ENCODE results near the gene LAMP1.
"Not testable (repeated sequence)": the region's sequence is repeated elsewhere in the genome, so short reads cannot be mapped to it uniquely, and the experiment has no call there.

Gene LAMP1

DNA sequence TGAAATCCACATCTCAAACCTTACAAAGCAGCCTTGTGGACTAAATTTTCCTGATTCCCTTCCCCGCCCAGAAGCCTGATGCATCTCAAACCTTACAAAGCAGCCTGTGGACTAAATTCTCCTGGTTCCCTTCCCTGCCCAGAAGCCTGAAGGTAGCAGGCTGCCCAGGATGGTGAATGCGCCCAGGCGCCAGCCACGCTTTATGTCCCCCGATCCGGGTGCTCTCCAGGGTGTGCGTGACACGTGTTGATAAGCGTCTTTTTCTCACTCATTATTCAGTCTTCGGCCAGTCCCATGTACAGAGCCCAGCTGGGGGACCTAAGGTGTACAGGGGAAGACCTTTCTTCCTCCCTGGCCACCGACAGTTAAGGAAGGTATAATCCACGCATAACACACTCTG lies 31.8 kb downstream of the LAMP1 start:
- no peak for DNase-seq

DNA sequence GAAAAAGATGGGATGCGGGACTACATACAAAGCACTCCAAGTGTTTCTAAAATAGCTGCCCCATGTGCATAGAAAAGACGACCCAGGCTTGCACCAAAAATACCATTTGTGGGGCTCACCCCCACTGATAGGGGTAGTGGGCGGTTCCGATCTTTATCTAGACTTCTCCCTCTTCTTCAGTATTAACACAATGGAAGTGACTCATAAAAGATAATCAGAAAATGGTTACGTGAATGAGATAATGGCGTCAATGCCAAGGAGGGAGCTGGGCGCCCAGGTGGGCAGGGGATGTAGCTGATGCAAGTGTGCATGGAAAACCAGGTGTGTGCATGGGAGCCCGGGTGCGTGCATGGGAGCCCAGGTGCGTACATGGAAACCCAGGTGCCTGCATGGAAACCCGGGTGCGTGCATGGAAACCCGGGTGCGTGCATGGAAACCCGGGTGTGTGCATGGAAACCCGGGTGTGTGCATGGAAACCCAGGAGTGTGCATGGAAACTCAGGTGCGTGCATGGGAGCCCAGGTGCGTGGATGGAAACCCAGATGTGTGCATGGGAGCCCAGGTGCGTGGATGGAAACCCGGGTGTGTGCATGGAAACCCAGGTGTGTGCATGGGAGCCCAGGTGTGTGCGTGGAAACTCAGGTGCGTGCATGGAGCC lies 32.7 kb downstream of the LAMP1 start:
- no peak for DNase-seq

DNA sequence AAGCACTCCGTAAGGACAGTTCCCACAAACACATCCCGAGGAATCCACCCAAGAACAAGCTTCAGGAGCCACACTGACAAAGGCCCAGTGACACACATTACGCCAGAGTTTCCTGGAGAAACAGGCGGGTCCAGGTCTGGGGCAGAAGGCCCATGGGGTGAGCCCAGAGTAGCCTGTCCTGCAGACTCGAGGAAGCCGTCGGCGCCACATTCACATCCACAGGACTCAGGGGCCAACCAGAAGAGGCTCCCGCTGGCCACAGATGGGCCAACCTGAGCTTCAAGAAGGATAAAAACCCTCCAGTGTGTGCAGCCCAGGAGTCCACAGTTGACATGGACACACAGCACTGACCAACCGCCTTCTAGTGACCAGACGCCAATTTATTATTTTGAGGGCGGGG lies 35.6 kb downstream of the LAMP1 start:
- DNase-seq, result no peak

DNA sequence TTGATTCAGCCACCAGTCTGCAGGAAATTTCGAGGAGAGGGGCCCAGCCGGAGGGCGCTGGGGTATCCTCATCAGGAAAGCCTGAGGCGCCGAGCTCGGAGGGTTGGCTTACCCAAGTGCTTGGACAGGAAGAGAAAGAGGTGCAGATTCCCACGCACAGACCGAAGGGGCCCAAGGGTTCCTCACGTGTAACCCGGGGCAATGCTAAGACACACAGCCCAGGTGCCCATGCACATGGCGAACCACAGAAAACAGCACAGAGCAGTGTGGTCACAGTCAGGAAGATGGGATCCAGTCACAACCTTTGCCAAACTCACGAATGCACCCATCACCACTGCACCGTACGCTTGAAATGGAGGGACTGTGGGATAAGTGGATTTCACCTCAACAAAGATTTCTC lies 36.0 kb downstream of the LAMP1 start:
- no peak for DNase-seq

DNA sequence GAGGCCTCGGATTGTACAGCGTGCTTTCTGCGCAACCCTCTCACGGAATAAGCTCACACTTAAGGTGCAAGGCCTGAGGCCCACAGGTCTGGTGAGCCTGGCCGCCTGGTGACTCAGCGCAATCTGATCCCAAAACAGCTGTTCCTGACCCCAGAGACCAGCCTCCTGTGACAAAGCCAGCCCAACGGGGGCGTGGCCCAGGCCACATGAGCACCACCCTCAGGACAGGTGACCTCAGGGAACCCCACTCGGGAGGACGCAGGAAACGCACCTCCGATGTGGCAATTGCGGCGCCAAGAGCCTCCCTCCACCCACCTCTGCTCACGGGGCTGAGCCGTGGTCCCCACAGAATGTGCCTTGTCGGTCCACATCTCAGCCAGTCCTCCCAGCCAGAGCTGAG lies 40.5 kb downstream of the LAMP1 start:
- DNase-seq, result no peak

DNA sequence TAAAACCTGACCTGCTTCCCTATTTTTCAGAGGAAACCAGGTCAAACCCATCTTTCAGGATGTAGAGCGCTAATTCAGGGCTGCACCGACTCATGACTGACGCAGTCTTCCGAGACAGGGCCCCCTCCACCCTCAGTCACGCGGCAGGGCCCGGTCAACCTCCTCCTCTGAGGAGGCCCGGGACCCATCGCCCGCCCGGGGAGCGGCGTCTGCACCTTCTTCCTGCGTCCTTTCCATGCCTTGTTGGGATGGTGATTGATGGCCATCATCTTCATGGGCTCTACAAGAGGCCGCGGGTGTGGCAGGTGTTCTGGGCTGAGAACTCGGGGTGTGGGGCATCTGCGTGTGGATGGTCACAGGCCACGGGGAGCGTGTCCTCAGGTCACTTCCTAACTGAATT lies 40.9 kb downstream of the LAMP1 start:
- DNase-seq, result no peak

DNA sequence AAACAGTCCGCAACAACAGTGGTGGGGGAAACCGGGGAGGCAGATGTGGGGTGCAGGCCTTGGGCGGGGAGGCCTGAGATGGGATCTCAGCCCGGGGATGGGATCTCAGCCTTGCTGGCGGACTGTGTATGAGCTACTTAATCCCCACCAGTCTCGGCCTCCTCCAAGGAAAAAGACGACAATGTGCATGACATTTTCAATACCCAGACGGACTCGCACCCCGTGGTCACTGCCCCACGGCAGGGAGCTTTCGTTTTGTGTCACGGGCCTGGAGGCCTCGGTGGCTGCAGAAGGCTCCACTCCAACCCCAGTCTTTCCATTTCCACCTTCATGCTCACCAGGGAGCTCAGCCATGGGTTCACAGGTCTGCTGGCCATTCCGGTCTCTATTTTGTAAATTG lies 41.4 kb downstream of the LAMP1 start:
- DNase-seq, result no peak

DNA sequence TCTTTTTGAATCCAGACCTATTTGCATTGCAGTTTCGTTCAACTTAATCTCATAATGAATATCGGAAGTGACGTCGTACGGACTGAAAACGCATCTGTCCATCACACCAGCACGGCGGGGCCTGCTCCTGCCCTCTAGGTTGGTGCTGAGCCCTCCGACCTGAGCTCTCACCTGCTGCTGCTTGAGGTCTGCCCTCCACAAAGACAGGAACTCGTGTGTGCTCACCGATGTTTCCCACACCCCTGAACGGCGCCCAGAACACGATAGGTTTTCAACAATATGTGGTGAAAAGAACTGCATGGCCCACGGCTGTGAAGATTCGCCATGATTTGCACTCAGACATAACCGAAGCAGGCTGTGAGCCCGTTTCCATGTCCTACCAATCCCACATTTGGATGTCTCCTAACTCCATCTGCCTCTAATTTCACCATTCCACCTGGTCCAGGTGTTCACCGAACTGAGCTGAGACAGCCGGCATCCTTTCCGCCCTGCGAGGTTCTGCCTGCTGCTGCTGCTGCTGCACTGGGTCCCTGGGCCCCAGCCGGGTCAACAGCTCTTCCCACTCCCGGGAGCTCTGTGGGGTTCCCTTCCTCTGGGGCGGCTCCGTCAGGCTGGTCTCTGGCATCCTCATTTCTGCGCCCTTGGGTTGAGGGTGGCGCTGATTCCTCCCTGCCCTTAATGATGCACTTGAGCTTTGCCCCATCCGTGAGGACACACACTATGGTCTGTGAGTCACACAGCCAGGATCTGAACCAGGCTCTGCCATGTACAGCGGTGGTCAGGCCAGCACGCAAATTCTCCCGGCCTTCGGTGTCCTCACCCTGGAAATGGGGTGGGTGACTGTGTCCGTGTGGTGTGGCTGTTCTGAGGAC lies 46.0 kb downstream of the LAMP1 start:
- DNase-seq, result no peak

DNA sequence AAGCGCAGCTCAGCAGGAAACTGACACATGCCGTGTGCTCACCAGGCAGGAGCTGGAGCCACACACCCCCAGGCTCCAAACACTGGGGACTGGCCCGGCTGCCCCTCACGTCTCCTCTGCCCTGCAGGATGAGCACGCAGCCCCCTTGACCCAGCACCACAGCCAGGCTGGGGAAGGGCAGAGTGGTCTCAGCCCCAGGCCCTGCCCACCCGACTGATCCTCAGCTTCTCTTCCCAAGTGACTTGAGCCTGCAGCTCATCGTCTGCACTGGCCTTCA lies 46.6 kb downstream of the LAMP1 start:
- no peak for DNase-seq

DNA sequence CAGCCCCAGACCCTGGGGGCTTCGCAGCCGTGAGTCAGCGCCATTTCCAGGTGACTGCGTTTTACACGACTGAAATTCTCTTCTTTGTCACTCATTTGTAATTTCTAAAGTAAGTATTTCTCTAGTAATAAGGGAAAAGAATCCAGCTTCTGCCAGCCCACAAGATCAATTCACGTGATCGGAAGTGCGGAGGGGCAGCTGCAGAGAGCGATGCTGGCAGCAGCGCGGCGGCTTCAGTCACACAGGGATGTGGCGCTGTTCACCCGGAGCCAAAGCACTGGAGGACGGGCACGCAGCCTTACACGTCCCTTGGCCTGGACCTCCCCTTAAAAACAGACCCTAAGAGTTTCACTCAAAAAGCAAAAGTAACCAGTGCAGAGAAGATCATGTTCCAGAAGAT lies 48.4 kb downstream of the LAMP1 start:
- DNase-seq, result no peak

DNA sequence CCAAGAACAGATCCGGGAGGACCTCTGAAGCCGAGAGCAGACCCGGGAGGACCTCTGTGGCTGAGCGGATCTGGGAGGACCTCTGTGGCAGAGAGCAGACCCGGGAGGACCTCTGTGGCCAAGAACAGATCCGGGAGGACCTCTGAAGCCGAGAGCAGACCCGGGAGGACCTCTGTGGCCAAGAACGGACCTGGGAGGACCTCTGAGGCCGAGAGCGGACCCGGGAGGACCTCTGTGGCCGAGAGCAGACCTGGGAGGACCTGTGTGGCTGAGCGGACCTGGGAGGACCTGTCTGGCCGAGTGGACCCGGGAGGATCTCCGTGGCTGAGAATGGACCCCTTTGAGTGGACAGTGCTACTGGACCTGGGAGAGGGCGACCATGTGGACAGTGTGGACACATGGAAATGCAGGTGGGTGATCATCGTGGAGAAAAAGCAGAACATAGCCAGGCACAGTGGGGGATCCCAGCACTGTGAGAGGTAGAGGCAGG lies 50.7 kb downstream of the LAMP1 start:
- not testable (repeated sequence) for DNase-seq

DNA sequence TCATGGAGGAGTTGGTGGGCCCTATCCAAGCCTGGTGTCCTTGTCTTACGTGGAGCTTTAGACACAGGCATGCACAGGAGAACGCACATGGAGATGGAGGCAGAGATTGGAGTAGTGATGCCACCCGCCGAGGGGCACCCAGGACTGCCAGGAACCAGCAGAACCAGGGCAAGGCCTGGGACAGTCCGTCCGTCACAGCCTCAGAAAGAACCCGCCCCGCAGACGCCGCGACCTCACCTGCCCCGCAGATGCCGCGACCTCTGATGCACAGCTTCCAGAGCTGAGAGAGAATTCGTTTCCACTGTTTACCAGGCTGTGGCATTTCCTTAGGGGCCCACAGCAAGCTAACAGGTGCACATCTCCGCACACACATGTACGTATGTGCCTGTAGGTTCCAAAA lies 51.6 kb downstream of the LAMP1 start:
- DNase-seq, result no peak

DNA sequence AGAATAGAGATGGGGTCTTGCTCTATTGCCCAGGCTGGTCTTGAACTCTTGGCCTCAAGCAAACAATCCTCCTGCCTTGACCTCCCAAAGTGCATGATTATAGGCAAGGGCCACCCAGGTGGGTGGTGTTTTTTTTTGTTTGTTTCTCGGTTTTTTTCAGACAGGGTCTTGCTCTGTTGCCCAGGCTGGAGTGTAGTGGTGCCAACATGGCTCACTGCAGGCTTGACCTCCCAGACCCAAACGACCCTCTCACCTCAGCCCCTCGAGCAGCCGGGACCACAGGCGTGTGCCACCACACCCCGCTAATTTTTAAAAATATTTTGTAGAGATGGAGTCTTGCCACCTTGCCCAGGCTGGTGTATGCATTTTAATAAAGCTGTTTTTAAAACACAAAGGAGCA lies 52.0 kb downstream of the LAMP1 start:
- DNase-seq, result no peak

DNA sequence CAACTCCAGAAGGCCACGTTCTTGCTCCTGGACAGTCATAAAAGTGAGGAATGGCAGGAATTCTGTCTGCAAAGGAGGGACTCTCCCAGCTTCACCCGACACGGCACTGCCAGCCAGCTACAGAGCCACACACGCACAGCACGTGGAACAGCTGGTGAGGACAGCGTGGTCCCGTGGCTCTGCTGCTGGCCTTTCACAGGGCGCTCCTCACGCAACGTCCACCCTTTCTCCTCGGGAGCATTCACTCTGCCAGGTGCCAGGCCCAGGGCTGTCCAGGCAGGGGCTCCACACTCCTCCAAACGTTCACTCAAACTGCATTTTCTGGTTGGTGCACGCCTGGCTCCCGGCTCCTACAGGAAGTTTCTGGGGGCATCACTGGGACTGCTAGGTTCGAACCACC lies 52.5 kb downstream of the LAMP1 start:
- no peak for DNase-seq

DNA sequence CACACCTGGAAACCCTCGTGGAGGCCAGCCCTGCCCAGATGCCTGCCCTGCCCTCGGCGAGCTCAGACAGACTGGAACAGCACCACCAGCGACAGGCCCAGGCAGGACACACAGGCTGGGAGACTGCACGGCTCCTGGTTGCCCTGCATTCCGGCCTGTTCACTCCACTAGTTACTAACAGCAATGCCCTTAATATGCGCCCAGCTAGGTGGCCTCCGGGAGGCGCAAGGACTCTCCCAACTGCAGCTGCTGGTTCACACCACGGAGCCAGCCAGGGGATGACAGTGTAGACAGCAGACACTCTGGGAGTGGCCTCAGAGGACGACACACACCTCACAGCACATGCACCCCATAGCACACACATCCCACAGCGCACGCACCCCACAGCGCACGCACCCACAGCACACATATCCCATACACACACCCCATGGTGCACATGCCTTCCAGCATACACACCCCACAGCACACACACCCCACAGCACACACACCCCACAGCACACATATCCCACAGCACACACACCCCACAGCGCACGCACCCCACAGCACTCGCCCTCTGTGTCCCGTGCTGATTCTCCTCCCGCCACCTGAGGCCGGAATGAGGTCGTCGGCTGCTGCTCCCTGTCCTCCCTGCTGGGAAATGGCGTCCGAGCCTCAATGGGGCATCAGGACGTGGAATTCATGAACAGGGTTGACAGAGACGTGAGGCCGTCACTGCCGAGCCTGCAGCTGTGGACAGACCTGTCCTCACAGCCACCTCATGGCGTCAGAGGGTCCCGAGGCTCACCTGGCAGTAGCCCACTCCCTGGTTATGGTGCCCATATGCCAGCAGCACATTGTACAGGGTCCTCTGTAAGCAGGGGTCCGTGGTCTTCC lies 53.3 kb downstream of the LAMP1 start:
- no peak for DNase-seq

DNA sequence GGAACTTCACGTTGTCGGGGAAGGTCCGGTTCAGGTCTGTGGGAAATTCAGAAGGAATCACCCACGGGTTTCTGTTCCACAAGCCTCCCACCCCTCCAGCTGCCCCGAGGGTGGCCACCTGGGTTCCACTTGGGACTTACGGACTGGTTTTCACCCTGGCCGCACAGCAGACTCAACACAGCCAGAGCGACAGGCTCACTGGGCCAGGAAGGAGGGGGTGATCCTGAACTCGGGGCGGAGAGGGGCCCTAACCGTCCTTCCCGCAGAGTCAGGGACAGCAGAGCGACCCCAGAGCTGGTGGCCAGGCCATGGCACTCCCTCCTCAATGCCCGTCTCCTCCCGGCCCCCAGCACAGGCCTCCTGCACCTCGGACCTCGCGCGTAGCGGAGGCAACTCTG lies 53.9 kb downstream of the LAMP1 start:
- no peak for DNase-seq

DNA sequence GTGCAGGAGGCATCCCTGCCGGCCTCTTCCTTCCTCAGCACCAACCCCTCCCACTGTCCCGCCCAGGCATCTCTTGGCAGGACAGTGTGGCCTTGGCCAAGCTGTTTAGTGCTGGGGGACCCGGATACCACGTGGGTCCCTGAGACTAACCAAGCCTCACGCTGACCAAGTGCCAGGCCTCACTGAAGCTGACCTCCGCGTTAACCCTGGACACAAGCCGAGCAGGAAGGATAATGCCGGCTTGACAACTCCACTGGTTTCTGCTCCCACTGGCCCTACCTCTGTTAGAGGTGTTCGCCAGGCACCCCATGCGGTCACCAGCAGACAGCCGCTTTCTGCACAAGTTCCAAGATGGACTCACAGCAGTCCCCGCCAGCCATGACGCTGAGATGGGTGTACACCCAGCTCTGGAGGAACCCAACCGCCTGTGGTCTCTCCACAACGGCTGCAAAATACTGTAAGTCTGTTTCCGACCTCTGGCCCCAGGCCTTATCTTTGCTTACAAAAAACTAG lies 54.5 kb downstream of the LAMP1 start:
- no peak for DNase-seq

DNA sequence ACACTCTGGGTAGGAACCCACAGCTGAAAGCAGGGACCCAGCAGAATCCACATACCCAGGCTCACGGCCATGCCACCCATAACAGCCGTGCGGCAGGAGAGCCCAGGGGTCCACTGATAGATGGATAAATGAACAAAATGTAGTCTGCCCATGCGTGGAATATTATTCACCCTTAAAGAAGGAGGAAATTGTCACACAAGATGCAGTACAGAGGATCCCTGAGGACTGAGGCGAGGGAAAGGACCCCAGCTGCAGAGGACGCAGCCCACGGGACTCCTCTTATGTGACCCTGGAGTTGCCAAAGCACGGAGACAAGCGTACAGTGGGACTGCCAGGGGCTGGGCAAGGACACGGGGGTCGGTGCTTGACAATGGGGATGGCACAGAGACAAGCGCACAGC lies 56.2 kb downstream of the LAMP1 start:
- no peak for DNase-seq

DNA sequence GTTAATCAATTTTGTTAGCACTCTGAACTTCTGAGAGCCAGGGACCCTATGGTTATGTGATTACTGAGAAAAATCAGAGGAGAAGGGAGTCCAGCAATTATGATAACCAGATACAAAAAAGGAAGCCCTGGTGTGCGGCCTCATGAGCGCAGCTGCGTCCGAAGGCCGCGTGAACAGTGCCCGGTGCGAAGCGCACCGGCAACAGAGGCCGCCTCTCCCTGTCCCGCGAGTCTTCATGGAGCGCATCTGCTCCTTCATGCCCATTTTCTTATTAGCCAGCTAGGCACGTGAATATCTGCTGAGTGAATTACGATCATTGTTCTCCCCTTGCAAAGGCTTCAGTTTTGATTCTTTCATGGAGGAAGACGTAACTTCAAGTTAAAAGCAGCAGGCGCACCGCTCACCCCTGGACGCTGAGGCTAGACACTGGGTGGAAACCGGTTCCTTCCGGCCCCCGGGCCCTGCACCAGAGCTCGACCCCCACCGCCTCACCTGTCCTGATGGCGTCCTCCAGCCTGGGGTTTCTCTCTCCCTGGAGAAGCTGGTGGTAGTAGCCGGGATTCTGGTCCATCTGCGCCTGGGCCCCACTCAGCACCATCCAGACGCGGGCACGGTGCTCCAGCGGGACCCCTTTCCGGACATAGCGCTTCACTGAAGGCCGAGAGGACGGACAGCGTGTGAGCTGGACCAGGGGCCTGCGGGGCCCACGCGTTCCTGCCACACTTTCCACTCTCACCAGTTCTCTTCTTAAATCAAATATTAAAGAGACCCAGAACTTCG lies 58.0 kb downstream of the LAMP1 start:
- no peak for DNase-seq

DNA sequence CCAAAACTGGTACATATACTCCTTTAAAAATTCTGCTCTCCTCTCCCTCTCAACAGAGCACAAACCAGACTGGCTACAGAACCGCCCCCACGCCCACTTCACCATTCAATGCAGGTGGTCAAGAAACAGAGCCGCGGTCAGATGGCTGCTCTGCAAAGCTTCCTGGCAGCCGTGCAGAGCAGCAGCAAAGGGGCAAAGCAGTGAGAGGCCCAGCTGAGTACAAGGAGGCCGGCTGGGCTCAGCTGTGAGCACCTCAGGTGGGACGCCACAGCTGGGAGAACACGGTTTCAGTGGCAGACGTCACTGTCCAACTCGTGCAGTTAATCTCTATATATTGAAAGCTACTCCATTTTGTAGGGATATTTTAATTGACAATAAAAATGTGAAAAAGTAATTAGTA lies 58.6 kb downstream of the LAMP1 start:
- no peak for DNase-seq

DNA sequence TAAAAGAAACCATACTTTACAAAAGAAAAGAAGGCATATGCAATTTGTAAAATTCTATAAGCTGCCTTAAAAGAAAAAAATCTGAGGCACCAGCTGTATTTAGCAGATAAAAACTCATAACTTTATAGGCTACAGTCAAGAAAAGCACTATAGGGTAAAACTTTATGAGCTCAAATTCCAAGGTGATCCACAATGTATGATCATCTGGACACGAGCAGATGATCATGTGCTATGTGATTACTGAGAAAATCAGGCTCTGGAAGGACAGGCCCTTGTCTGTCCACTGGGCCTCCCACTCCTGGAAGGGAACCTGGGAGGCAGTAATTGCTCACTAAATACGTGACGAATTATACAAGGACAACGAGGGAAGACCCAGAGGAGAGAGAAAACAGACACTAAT lies 59.6 kb downstream of the LAMP1 start:
- no peak for DNase-seq

DNA sequence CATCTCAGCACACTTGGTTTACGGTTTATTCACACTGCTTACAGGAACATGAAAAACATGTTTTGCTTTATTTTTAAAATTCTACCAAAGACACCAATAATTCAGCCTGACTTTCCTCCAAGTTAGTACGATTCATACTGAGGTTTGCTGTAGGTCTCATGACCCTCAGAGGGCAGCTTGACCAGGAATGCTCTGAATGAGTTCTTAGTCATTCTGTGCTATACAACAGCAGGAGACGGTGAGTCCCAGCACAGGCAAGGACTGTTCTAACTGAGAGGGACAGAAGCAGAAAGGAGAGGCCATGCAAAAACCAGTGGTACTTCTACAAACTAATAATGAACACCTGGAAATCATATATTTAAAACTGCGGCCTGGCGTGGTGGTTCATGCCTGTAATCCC lies 60.5 kb downstream of the LAMP1 start:
- DNase-seq, result no peak

All from CD4-positive, alpha-beta T cell treated with Interleukin-10 for 1 hour (primary cell).